Cardiac muscle cell (in vitro differentiated cells and primary cell): ENCODE data around the gene PHEX. TPM values are rescaled to one million over a fixed set of nuclear protein-coding genes. Genes with fewer than 3 reads are reported as not detected.

Experiments used
- DNase-seq, 2 donors: peaks; one replicate each; pipeline versions ENCODE4 v3.0.0 to v3.0.0-alpha.2; 2010 to 2017; ENCODE audit warnings: low read depth in 1 of 2, low spot score in 1 of 2
- H3K27ac ChIP-seq: fragments of 200-600 bp; sonication (generic); 2 replicates; pipeline ENCODE4 v1.5.1; 2016
- H3K27me3 ChIP-seq: fragments of 200-600 bp; sonication (generic); 2 replicates; pipeline ENCODE4 v1.6.0; 2016; ENCODE audit warnings: control low read depth
- H3K36me3 ChIP-seq: fragments of 200-600 bp; sonication (generic); 2 replicates; pipeline ENCODE4 v1.5.1; 2016; ENCODE audit warnings: control low read depth
- H3K4me1 ChIP-seq: fragments of 200-600 bp; sonication (generic); 2 replicates; pipeline ENCODE4 v1.8.1; 2017; ENCODE audit warnings: low read depth, mild to moderate bottlenecking, mixed run types
- H3K4me3 ChIP-seq: fragments of 200-600 bp; sonication (generic); 2 replicates; pipeline ENCODE4 v1.5.1; 2016; ENCODE audit warnings: mild to moderate bottlenecking
- H3K9me3 ChIP-seq: fragments of 200-600 bp; sonication (generic); 2 replicates; pipeline ENCODE4 v1.5.1; 2017; ENCODE audit warnings: low read depth, mild to moderate bottlenecking, control low read depth
- CTCF ChIP-seq: IDR thresholded peaks from 2 replicates; pipeline ENCODE4 v1.5.1; 2012; ENCODE audit warnings: low read depth, mild to moderate bottlenecking, low read length
- polyA plus RNA-seq: library from polyadenylated mRNA; unstranded; fragments of >200 nt; fragmentation: Nextera tagmentation; extraction: Ambion mirVana; gene quantifications from 2 replicates; pipeline ENCODE4 v1.2.1, GENCODE V29; 2016
- total RNA-seq: library from RNA; depleted of rRNA; stranded (reverse); fragments of >200 nt; gene quantifications from 2 replicates; pipeline ENCODE4 v1.2.3, GENCODE V29; 2016

The PHEX gene
- total and polyA plus RNA-seq, 2 experiments from 2014 or later: 0.21 to 0.62 TPM

- Histone ChIP-seq H3K9me3 (no peaks in the 10 kb centered on the region), H3K4me3 (no peak overlapping the region), H3K36me3 (no peaks in the 10 kb centered on the region), H3K27ac (no peak overlapping the region), H3K27me3 (no peaks in the 10 kb centered on the region), H3K4me1 (peaks cover 21% of the 10 kb centered on the region)
- no peak for DNase-seq
- TF ChIP-seq CTCF: no peak
These were observed 104.6 kb downstream of the PHEX start for GRCh38 chrX:22136711-22137110.

- no peaks in the 10 kb centered on the region for H3K36me3 ChIP-seq
- H3K4me1 ChIP-seq: peaks cover 16% of the 10 kb centered on the region
- H3K27me3 ChIP-seq: no peaks in the 10 kb centered on the region
- no peak for DNase-seq
- H3K27ac ChIP-seq: no peak overlapping the region
- TF ChIP-seq CTCF: no peak
- no peak overlapping the region for H3K4me3 ChIP-seq
- H3K9me3 ChIP-seq: no peaks in the 10 kb centered on the region
These were observed 107.7 kb downstream of the PHEX start for GRCh38 chrX:22139822-22140221.

DNA sequence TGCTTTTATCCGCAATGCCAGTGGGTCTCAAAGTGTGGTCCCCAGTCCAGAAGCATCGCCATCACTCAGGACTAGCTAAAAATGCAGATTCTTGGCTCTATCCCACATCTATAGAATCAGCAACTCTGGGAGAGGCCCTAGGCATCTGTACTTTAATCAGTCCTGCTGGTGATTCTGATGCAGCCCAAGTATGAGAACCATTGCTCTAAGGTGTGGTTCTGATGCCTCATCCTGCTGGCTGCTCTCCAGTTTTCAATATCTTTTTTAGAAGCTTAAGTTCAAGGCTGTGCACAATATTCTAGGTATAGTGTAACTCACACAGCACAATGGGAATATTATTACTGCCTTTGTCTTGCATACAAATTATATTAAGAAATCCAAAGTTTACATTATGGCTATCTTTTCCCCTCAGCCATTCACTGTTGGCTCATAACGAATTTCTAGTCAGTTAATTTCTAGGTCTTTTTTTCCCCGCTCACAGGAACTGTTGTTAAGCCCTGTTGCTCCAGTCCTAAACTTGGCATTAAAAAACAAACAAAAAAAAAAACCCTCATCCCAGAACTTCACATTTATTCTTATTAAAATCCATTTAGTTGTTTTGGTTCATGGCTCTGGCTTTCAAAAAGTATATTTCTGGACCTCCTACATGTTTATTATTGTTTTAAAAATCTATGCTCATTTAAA, 109.1 kb downstream of the PHEX start:
- Histone ChIP-seq H3K27me3 (no peaks in the 10 kb centered on the region), H3K4me1 (peaks cover 5% of the 10 kb centered on the region), H3K27ac (no peak overlapping the region), H3K4me3 (no peak overlapping the region), H3K9me3 (no peaks in the 10 kb centered on the region), H3K36me3 (no peaks in the 10 kb centered on the region)
- no peak for DNase-seq
- TF ChIP-seq CTCF: no peak

DNA sequence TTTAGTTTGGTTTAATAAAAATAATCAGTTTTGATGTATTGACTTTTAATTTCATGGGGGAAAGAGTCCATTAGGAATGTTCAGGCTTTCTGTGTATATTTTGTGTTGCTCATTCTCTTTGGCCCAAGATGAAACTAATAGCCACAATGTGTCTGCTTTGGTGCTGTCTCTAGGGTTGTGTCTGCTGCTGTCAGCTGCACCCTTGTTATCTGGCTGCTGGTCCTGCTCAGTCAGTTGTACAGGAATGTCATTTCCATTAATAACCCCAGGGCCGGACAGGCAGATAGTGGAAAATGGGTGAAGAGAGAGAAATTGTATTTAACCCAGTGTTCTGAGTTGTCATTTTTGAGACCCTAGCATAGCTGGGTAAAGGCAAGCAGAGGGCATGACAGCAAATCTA, 115.1 kb downstream of the PHEX start:
- Histone ChIP-seq H3K4me3 (no peak overlapping the region), H3K27me3 (no peaks in the 10 kb centered on the region), H3K9me3 (no peaks in the 10 kb centered on the region), H3K4me1 (peaks cover 12% of the 10 kb centered on the region), H3K36me3 (no peaks in the 10 kb centered on the region), H3K27ac (peak overlapping the region; percentile 67)
- no peak for TF ChIP-seq CTCF
- peak in 1 of 2 donors; percentile 50 for DNase-seq

GRCh38 chrX:22147942-22148341, 115.8 kb downstream of the PHEX start:
- H3K27me3 ChIP-seq: no peaks in the 10 kb centered on the region
- no peaks in the 10 kb centered on the region for H3K9me3 ChIP-seq
- H3K4me1 ChIP-seq: peaks cover 12% of the 10 kb centered on the region
- H3K4me3 ChIP-seq: no peak overlapping the region
- no peaks in the 10 kb centered on the region for H3K36me3 ChIP-seq
- peak overlapping the region; percentile 67 for H3K27ac ChIP-seq
- no peak for DNase-seq
- no peak for TF ChIP-seq CTCF
